H1 (cell line): ENCODE measurements around the gene MAGI1. TPM values are rescaled to one million over a fixed set of nuclear protein-coding genes. Genes with fewer than 3 reads are reported as not detected.

ENCODE experiments used
- CTCF ChIA-PET: fragments of 300-600 bp; sonication (Branson Sonifier 250); formaldehyde crosslinking; loops from one replicate; lab custom pipeline; 2021; ENCODE audit not compliant: partially characterized antibody; lab: Charles Lee
- POLR2A ChIA-PET: fragments of 300-600 bp; sonication (Branson Sonifier 250); formaldehyde crosslinking; loops from one replicate; lab custom pipeline; 2021; ENCODE audit warnings: inconsistent platforms; ENCODE audit not compliant: partially characterized antibody; lab: Charles Lee
- DNase-seq, 2 experiments: peaks; one replicate each; pipeline versions ENCODE4 v3.0.0 to v3.0.0-alpha.2; 2010 to 2022; ENCODE audit warnings: low spot score in 2 of 2, low read depth in 1 of 2, mixed read lengths in 1 of 2
- FAIRE-seq: peaks from 2 replicates; lab custom pipeline; 2011; peaks lifted over from hg19 to GRCh38; lab: Jason Lieb, UNC
- H2AFZ ChIP-seq: 2 replicates; pipeline ENCODE4 v1.8.1; 2012; ENCODE audit warnings: low read length, inconsistent platforms
- H2AK5ac ChIP-seq: 2 replicates; pipeline ENCODE4 v1.6.1; 2013; ENCODE audit warnings: low read depth, low read length
- H2BK120ac ChIP-seq: replicated peaks from 2 replicates; pipeline ENCODE3; 2013; ENCODE audit warnings: low read depth, low read length, inconsistent platforms
- H2BK12ac ChIP-seq: 2 replicates; pipeline ENCODE4 v1.6.1; 2013; ENCODE audit warnings: low read depth, low read length
- H2BK15ac ChIP-seq: 2 replicates; pipeline ENCODE4 v1.6.1; 2013; ENCODE audit warnings: low read length
- H2BK20ac ChIP-seq: 2 replicates; pipeline ENCODE4 v1.6.1; 2013; ENCODE audit warnings: low read length
- H2BK5ac ChIP-seq: 2 replicates; pipeline ENCODE4 v1.6.1; 2013; ENCODE audit warnings: low read depth, low read length
- H3K14ac ChIP-seq: 2 replicates; pipeline ENCODE4 v1.6.1; 2013; ENCODE audit warnings: inconsistent platforms; ENCODE audit not compliant: insufficient read length
- H3K18ac ChIP-seq: 2 replicates; pipeline ENCODE4 v1.6.1; 2013; ENCODE audit warnings: low read length; ENCODE audit errors: extremely low read depth
- H3K23ac ChIP-seq: 2 replicates; pipeline ENCODE4 v1.6.1; 2013; ENCODE audit warnings: inconsistent platforms; ENCODE audit not compliant: insufficient read length
- H3K23me2 ChIP-seq: 2 replicates; pipeline ENCODE4 v1.6.1; 2013; ENCODE audit warnings: low read depth, low read length
- H3K27ac ChIP-seq: 2 replicates; pipeline ENCODE4 v1.6.1; 2011; ENCODE audit warnings: low read depth, low read length, inconsistent platforms
- H3K27me3 ChIP-seq, 4 experiments: replicated peaks in 1 of 4; 1 replicate in 1 of 4; 2 replicates in 3 of 4; pipeline versions ENCODE4 v1.6.1 to v1.8.1; 2011 to 2013; ENCODE audit warnings: low read length in 3 of 4, mild to moderate bottlenecking in 3 of 4, inconsistent platforms in 2 of 4, mixed read lengths in 2 of 4, moderate library complexity in 1 of 4; ENCODE audit not compliant: control insufficient read depth in 3 of 4, insufficient read depth in 3 of 4; ENCODE audit errors: extremely low read depth in 1 of 4
- H3K36me3 ChIP-seq, 4 experiments: 2 replicates each; pipeline versions ENCODE4 v1.6.1 to v1.8.1; 2011 to 2013; ENCODE audit warnings: mild to moderate bottlenecking in 4 of 4, low read length in 3 of 4, moderate library complexity in 2 of 4, control low read depth in 1 of 4, inconsistent platforms in 1 of 4; ENCODE audit not compliant: insufficient read depth in 4 of 4, control insufficient read depth in 2 of 4
- H3K4ac ChIP-seq: replicated peaks from 2 replicates; pipeline ENCODE3; 2013; ENCODE audit warnings: low read length, low read depth, mixed read lengths, inconsistent platforms; ENCODE audit not compliant: insufficient read length
- H3K4me1 ChIP-seq, 4 experiments: replicated peaks in 1 of 4; 1 replicate in 1 of 4; 2 replicates in 3 of 4; pipeline versions ENCODE4 v1.6.1 to v1.8.1; 2011 to 2013; ENCODE audit warnings: low read length in 3 of 4, inconsistent platforms in 2 of 4, mixed read lengths in 1 of 4; ENCODE audit not compliant: insufficient read depth in 4 of 4, control insufficient read depth in 3 of 4
- H3K4me2 ChIP-seq, 2 experiments: 2 replicates each; pipeline versions ENCODE4 v1.6.1 to v1.8.1; 2011 to 2013; ENCODE audit warnings: low read depth in 2 of 2, low read length in 2 of 2, control low read depth in 1 of 2, inconsistent platforms in 1 of 2, mild to moderate bottlenecking in 1 of 2; ENCODE audit not compliant: insufficient read depth in 1 of 2
- H3K4me3 ChIP-seq, 4 experiments: fragments of 200-600, 300-600 bp in 1 of 4; sonication (generic), shearing (Covaris generic), sonication (Bioruptor Twin) in 1 of 4; 2 replicates each; pipeline versions ENCODE4 v1.5.1 to v1.8.1; 2011 to 2016; ENCODE audit warnings: low read length in 4 of 4, low read depth in 3 of 4, control low read depth in 2 of 4, inconsistent platforms in 2 of 4, mild to moderate bottlenecking in 2 of 4, mixed read lengths in 1 of 4, moderate library complexity in 1 of 4; ENCODE audit not compliant: insufficient read depth in 2 of 4; ENCODE audit errors: extremely low read depth in 1 of 4
- H3K56ac ChIP-seq: replicated peaks from 2 replicates; pipeline ENCODE3; 2013; ENCODE audit warnings: low read depth, mild to moderate bottlenecking, mixed read lengths, low read length, inconsistent platforms; ENCODE audit not compliant: insufficient read length
- H3K79me1 ChIP-seq: 2 replicates; pipeline ENCODE4 v1.6.1; 2013; ENCODE audit warnings: low read depth, low read length, control low read depth
- H3K79me2 ChIP-seq, 2 experiments: 2 replicates each; pipeline versions ENCODE4 v1.6.1 to v1.8.1; 2012 to 2013; ENCODE audit warnings: low read length in 2 of 2, mild to moderate bottlenecking in 2 of 2, inconsistent platforms in 1 of 2; ENCODE audit not compliant: insufficient read depth in 2 of 2, control insufficient read depth in 1 of 2
- H3K9ac ChIP-seq, 4 experiments: replicated peaks in 1 of 4; 1 replicate in 1 of 4; 2 replicates in 3 of 4; pipeline versions ENCODE4 v1.6.1 to v1.8.1; 2011 to 2013; ENCODE audit warnings: low read depth in 3 of 4, low read length in 3 of 4, control low read depth in 2 of 4, mild to moderate bottlenecking in 2 of 4, moderate library complexity in 2 of 4, inconsistent platforms in 1 of 4; ENCODE audit errors: extremely low read depth in 1 of 4
- H3K9me3 ChIP-seq, 2 experiments: 2 replicates each; pipeline versions ENCODE4 v1.6.1 to v1.8.1; 2012 to 2013; ENCODE audit warnings: mild to moderate bottlenecking in 2 of 2, moderate library complexity in 2 of 2, control low read depth in 1 of 2, inconsistent platforms in 1 of 2, low read depth in 1 of 2, low read length in 1 of 2, mixed read lengths in 1 of 2; ENCODE audit not compliant: insufficient read depth in 2 of 2
- H4K20me1 ChIP-seq, 2 experiments: replicated peaks in 1 of 2; 2 replicates each; pipeline versions ENCODE3 to v1.8.1; 2011 to 2013; ENCODE audit warnings: inconsistent platforms in 2 of 2, low read length in 2 of 2, mild to moderate bottlenecking in 1 of 2; ENCODE audit not compliant: insufficient read depth in 2 of 2, control insufficient read depth in 1 of 2
- H4K5ac ChIP-seq: 2 replicates; pipeline ENCODE4 v1.6.1; 2013; ENCODE audit warnings: low read length, low read depth, mixed read lengths, inconsistent platforms; ENCODE audit not compliant: insufficient read length
- H4K8ac ChIP-seq: 2 replicates; pipeline ENCODE4 v1.8.0; 2013; ENCODE audit warnings: mild to moderate bottlenecking, moderate library complexity, low read length, inconsistent platforms; ENCODE audit not compliant: insufficient read depth; ENCODE audit errors: extremely low read depth
- H4K91ac ChIP-seq: replicated peaks from 2 replicates; pipeline ENCODE3; 2013; ENCODE audit warnings: low read length, mixed read lengths, inconsistent platforms; ENCODE audit not compliant: insufficient read length
- BCL11A ChIP-seq, 2 experiments: IDR thresholded peaks; one replicate each; pipeline ENCODE4 v1.6.1; 2011; ENCODE audit warnings: low read depth in 2 of 2, low read length in 2 of 2, mild to moderate bottlenecking in 2 of 2
- CBX8 ChIP-seq: fragments of 300-800, 300-1000 bp; sonication (generic); IDR thresholded peaks from 2 replicates; pipeline ENCODE4 v1.7.1; 2016; ENCODE audit warnings: low read depth, low read length, borderline replicate concordance
- CEBPB ChIP-seq: IDR thresholded peaks from 2 replicates; pipeline ENCODE4 v1.6.1; 2012; ENCODE audit warnings: low read depth, low read length
- CHD1 ChIP-seq: IDR thresholded peaks from 2 replicates; pipeline ENCODE4 v1.6.1; 2012; ENCODE audit warnings: low read depth, low read length, improper control_type of control experiment
- EP300 ChIP-seq, 2 experiments: IDR thresholded peaks; 1 replicate in 1 of 2; 2 replicates in 1 of 2; pipeline ENCODE4 v1.6.1; 2011 to 2012; ENCODE audit warnings: low read depth in 2 of 2, low read length in 2 of 2, mild to moderate bottlenecking in 2 of 2, borderline replicate concordance in 1 of 2, inconsistent platforms in 1 of 2, moderate library complexity in 1 of 2
- FOSL1 ChIP-seq: IDR thresholded peaks from 2 replicates; pipeline ENCODE4 v1.6.1; 2011; ENCODE audit warnings: mild to moderate bottlenecking, low read depth, low read length, moderate library complexity; ENCODE audit not compliant: insufficient read depth
- GABPA ChIP-seq: IDR thresholded peaks from 2 replicates; pipeline ENCODE4 v1.6.1; 2011; ENCODE audit warnings: mild to moderate bottlenecking, low read length, moderate library complexity, borderline replicate concordance; ENCODE audit not compliant: insufficient read depth
- JUND ChIP-seq: IDR thresholded peaks from 2 replicates; pipeline ENCODE4 v1.6.1; 2011; ENCODE audit warnings: mild to moderate bottlenecking, improper control_type of control experiment, low read length
- KDM4A ChIP-seq: IDR thresholded peaks from one replicate; pipeline ENCODE4 v1.7.1; 2012; ENCODE audit warnings: low read depth, mild to moderate bottlenecking, moderate library complexity, low read length, inconsistent platforms; ENCODE audit not compliant: severe bottlenecking
- POU5F1 ChIP-seq: IDR thresholded peaks from 2 replicates; pipeline ENCODE4 v1.6.1; 2011; ENCODE audit warnings: low read depth, mild to moderate bottlenecking, low read length, moderate library complexity
- TAF1 ChIP-seq: IDR thresholded peaks from 2 replicates; pipeline ENCODE4 v1.6.1; 2011; ENCODE audit warnings: mild to moderate bottlenecking, low read depth, low read length
- TCF12 ChIP-seq: IDR thresholded peaks from 2 replicates; pipeline ENCODE4 v1.6.1; 2011; ENCODE audit warnings: low read depth, mild to moderate bottlenecking, low read length
- WGBS, 2 experiments: shearing (Covaris generic) in 1 of 2; methylation state at CpG; one replicate each; pipeline versions ENCODE4 v1.1.6 to v1.1.7; 2013 to 2015; ENCODE audit warnings: low lambda C conversion rate in 2 of 2, mixed read lengths in 2 of 2, inconsistent platforms in 1 of 2, low coverage in 1 of 2, missing lambda C conversion rate in 1 of 2; ENCODE audit not compliant: insufficient replicate concordance in 2 of 2, insufficient coverage in 1 of 2, insufficient read length in 1 of 2; ENCODE audit errors: extremely low coverage in 1 of 2, missing lambda C conversion rate in 1 of 2; 5-methylcytosine and 5-hydroxymethylcytosine counted together
- polyA plus RNA-seq, 7 experiments: library from polyadenylated mRNA; depleted of rRNA in 3 of 7; stranded (reverse) in 5 of 7; unstranded in 2 of 7; fragments of >200 nt in 5 of 7; fragments of 200-250 nt in 2 of 7; gene quantifications; 1 replicate in 5 of 7; 2 replicates in 1 of 7; 4 replicates in 1 of 7; pipeline versions ENCODE4 v1.2.1 to v1.2.3, GENCODE V29; 2011 to 2013; ENCODE audit warnings: missing spikeins in 2 of 7, mixed read lengths in 2 of 7
- total RNA-seq: library from RNA; stranded (reverse); fragmentation: NEBNext Ultra II Directional; extraction: Animal tissue kit (Norgen Biotek cat#: 25700); gene quantifications from 2 replicates; pipeline ENCODE4 v1.2.1, GENCODE V29; 2021
- TF ChIP-seq, protein P1 (sequence below): IDR thresholded peaks from 2 replicates; pipeline ENCODE4 v1.6.1; 2011; ENCODE audit warnings: low read depth, mild to moderate bottlenecking, low read length; ENCODE audit not compliant: insufficient read depth

Gene MAGI1
- total and polyA plus RNA-seq, 2 of the 8 experiments (the other 6 are each of a cell fraction or from before 2014, with no cell fraction given): 19.8 to 78.0 TPM

DNA sequence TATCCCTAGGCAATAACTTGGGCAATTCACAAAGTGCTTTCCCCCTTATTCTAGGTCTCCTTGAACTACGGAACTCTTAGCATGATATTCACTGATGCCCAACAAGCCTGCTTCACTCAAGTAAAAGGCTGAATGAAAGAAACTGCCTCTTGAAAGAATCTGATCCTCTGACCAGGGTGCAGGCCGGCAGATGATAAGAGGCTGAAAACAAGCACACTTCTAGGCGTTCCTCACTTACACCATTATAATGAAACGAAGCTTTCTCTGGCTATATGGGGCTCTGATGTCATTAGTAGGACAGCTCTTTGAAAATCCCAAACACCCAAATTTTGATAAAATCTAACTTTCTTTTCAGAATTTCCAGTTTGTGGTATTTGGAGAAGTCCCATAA is 28.4 kb downstream of the MAGI1 start:
- no peak overlapping the region; the same call in 1 of the 2 replicates for H2BK5ac ChIP-seq
- POLR2A ChIA-PET: interaction anchor here (0.5 kb wide), 1 partner anchor 1329 kb away, joined by 3 read pairs; no protein-coding TSS in a partner anchor
- no peaks in the 10 kb centered on the region for H3K9me3 ChIP-seq
- H3K4ac ChIP-seq: no peak overlapping the region
- peak overlapping the region in 1 of 2 experiments; percentile 50; a peak in 3 of 4 replicates for H3K4me2 ChIP-seq
- H2BK15ac ChIP-seq: no peak overlapping the region
- peaks cover 0 to 5% of the 10 kb centered on the region in 2 experiments for H4K20me1 ChIP-seq
- no peak overlapping the region for H3K9ac ChIP-seq
- H3K79me1 ChIP-seq: peaks cover 14% of the 10 kb centered on the region; the same call in 1 of the 2 replicates
- H3K36me3 ChIP-seq: no peaks in the 10 kb centered on the region
- WGBS, 2 experiments: 83% methylated on average over 4 of the region's 4 CpGs; no CpG with 5 or more reads in 1 of the 2 experiments
- no peak overlapping the region for H2BK120ac ChIP-seq
- H3K27ac ChIP-seq: no peak overlapping the region
- H4K8ac ChIP-seq: no peak overlapping the region
- H3K14ac ChIP-seq: no peak overlapping the region
- peak; percentile 24 for FAIRE-seq
- peaks cover 8 to 79% of the 10 kb centered on the region in 2 experiments for H3K79me2 ChIP-seq
- H3K23me2 ChIP-seq: no peaks in the 10 kb centered on the region; the same call in 1 of the 2 replicates
- H2AK5ac ChIP-seq: no peak overlapping the region
- no peak overlapping the region for H4K5ac ChIP-seq
- no peak overlapping the region for H3K23ac ChIP-seq
- no peak overlapping the region for H2BK12ac ChIP-seq
- H3K4me3 ChIP-seq: no peak overlapping the region
- H2BK20ac ChIP-seq: no peak overlapping the region
- H3K4me1 ChIP-seq: peaks cover 0 to 21% (median 10%) of the 10 kb centered on the region in 4 experiments; a peak in 6 of 7 replicates
- H3K18ac ChIP-seq: no peak overlapping the region
- H2AFZ ChIP-seq: no peak overlapping the region
- no peak overlapping the region for H4K91ac ChIP-seq
- H3K27me3 ChIP-seq: no peaks in the 10 kb centered on the region
- CTCF ChIA-PET: interaction anchor here (0.6 to 2.1 kb wide), 4 partner anchors 12 to 89 kb away, joined by 3 to 8 read pairs (median 4); no protein-coding TSS in a partner anchor
- H3K56ac ChIP-seq: no peak overlapping the region
- DNase-seq: no peak
- TF ChIP-seq JUND: no peak
- no peak for TF ChIP-seq GABPA
- TF ChIP-seq FOSL1: no peak
- TF ChIP-seq TAF1: no peak
- TF ChIP-seq EP300 (IDR thresholded peaks at IDR 0.05; ENCODE audit: borderline replicate concordance in 1 of 2, low read depth in 2 of 2, low read length in 2 of 2): no peak
- no peak for TF ChIP-seq KDM4A
- no peak for TF ChIP-seq CEBPB
- TF ChIP-seq POU5F1: no peak
- TF ChIP-seq, protein P1, sequence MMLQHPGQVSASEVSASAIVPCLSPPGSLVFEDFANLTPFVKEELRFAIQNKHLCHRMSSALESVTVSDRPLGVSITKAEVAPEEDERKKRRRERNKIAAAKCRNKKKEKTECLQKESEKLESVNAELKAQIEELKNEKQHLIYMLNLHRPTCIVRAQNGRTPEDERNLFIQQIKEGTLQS: no peak
- TF ChIP-seq TCF12: no peak
- TF ChIP-seq CHD1: no peak
- no peak for TF ChIP-seq BCL11A (IDR thresholded peaks at IDR 0.05; ENCODE audit: low read depth in 2 of 2, low read length in 2 of 2)
- TF ChIP-seq CBX8: no peak
